NCI-H1694 (cell line): ENCODE measurements around the gene RUFY1.
A peak's percentile ranks its signal among the peaks of the same experiment; 100 is the strongest.
"Not testable (repeated sequence)": the region's sequence is repeated elsewhere in the genome, so short reads cannot be mapped to it uniquely, and the experiment has no call there.

ENCODE experiments used
- DNase-seq: peaks from one replicate; lab custom pipeline; 2025; lab: John Stamatoyannopoulos, UW

Gene RUFY1

DNA sequence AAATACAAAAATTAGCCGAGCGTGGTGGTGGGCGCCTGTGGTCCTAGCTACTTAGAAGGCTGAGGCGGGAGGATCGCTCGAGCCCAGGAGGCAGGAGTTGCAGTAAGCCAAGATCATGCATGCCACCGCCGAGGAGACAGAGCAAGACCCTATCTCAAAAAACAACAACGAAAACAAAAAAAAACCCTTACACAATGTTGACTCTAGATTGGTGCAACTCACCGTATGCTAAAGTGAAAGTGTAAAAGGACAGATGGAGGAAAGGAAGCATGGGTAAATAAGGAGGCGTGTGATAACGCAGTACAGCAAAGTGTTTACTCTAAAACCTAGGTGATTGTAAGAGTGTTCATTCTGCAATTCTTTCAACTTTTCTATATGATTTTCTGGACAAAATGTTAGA, 15.9 kb upstream of the RUFY1 start:
- DNase-seq = peak; percentile 29

DNA sequence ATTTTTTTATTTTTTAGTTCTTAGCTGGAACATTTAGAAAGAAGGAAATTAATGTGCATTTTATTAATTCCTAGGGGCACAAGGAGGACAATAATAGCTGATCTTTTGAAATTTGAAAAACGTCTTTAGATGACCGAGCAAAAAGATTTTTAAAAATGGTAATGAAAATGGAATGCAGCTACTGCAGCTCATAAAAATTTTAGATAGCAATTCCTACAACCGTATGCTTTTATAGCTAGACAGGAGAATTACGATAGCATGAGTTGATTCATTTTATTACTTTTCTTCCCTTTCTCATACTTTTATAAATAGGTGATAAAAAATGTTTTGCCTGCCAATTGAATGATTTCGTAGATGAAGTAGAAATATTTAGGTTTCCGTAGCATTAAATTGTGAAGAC, 13.7 kb upstream of the RUFY1 start:
- DNase-seq = no peak

DNA sequence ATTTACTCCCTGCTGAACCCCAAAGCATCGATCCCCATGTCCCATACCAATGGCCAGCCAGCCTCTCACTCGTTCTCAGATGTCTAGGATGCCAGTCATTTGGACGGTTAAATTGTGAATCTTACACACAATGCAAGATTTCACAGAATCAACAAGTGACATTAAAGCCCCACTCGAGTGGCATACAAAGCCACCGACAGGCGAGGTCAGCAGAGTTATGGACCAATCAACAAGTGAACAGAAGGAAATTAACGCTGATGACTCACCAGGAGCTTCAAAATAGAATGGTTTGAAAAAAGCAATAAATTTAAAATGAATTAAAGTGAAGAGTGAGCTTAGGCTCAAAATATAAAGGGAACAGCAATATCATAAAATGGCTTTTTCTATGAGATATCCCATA, 8.2 kb upstream of the RUFY1 start:
- DNase-seq = no peak

DNA sequence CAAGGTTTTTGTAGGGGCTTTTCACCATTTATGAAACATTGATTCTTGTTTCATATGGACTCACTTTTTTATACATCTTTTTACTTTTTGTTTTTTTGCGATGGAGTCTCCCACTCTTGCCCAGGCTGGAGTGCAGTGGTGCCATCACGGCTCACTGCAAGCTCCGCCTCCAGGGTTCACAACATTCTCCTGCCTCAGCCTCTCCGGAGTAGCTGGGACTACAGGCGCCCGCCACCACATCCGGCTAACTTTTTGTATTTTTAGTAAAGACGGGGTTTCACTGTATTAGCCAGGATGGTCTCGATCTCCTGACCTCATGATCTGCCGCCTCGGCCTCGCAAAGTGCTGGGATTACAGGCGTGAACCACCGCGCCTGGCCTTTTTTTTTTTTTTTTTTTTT, 7.1 kb upstream of the RUFY1 start:
- DNase-seq = not testable (repeated sequence)

DNA sequence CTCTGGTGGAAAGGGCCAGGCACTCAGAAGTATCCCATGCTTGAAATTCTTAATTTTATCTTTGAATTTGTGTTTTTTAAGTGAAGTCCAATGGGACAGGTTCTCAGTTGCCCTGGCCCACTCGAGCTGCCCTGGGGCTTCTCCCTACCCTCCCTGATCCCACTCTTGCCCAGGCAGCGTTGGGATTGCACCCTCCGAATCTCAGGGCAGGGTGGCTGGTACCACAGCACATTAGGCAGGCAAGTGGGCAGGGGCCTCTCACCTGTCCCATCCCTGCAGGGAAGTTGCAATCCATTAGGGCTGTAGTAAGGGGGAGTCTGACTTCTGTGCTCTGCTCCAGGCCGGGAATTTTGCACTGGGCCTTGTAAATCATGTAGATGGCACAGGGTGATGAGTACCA, 2.7 kb downstream of the RUFY1 start:
- DNase-seq = no peak

DNA sequence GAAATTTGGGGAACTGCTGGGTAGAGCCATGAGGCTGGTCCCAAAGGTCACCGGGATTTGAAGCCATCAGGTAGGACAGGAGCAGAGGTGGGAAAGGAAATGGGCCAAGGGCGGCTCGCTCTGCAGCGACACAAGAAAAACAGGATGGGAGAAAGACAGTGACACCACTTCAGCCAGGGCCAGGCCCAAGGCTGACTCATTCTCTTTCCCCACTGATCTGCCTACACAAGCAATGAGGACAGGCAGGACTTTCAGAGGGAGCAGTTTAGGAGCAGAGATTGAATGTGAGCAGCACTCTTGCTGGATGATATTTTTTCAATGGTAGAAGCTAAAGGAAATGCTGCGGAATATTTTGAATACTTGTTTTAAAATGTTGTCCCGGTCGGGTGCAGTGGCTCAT, 3.5 kb downstream of the RUFY1 start:
- DNase-seq = no peak

DNA sequence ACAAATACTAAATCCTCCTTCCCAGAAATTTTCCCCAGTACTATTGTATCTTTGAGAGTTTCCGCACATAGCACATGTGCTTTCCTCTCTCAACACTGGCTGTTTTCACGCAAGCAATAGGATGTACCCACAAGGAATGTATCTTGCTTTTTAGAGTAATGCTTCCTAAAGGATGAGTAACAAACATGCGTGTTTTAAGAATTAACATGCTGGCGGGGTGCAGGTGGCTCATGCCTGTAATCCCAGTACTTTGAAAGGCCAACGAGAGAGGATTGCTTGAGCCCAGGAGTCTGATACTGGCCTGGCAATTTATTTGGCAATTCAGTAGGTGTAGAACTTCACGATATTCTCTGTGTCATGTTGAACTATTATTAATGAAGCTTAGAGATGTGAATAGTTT, 4.6 kb downstream of the RUFY1 start:
- DNase-seq = no peak

DNA sequence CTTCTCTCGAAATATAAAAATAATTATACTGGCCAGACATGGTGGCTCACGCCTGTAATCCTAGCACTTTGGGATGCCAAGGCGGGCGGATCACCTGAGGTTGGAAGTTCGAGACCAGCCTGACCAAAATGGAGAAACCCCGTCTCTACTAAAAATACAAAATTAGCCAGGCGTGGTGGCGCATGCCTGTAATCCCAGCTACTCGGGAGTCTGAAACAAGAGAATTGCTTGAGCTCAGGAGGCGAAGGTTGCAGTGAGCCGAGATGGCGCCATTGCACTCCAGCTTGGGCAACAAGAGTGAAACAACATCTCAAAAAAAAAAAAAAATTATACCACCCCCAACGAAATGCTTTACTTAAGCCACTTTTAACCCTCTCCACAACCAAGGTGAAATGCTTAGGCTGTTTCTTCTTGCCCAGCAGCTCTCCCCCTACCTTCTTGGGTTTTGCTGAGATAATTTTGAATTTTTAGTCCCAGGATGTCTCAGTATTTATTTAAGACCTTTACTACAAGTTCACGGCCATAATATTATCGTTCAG, 8.0 kb downstream of the RUFY1 start:
- not testable (repeated sequence) for DNase-seq

DNA sequence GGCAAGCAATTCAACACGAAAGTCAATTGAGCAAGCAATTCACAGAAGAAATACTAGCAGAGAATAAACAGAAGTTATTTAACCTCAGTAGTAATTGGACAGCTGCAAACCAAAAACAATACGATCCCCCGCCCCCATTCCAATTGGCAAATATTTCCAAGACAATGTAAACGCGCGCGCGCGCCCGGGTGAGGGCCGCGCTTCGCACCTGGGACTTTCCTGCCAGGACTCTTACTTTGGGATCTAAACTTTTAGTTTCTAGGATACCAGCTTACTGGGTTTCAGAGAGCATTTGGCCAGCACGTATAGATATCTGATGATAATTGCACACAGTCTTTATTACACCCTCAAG, 8.6 kb downstream of the RUFY1 start:
- DNase-seq = no peak

DNA sequence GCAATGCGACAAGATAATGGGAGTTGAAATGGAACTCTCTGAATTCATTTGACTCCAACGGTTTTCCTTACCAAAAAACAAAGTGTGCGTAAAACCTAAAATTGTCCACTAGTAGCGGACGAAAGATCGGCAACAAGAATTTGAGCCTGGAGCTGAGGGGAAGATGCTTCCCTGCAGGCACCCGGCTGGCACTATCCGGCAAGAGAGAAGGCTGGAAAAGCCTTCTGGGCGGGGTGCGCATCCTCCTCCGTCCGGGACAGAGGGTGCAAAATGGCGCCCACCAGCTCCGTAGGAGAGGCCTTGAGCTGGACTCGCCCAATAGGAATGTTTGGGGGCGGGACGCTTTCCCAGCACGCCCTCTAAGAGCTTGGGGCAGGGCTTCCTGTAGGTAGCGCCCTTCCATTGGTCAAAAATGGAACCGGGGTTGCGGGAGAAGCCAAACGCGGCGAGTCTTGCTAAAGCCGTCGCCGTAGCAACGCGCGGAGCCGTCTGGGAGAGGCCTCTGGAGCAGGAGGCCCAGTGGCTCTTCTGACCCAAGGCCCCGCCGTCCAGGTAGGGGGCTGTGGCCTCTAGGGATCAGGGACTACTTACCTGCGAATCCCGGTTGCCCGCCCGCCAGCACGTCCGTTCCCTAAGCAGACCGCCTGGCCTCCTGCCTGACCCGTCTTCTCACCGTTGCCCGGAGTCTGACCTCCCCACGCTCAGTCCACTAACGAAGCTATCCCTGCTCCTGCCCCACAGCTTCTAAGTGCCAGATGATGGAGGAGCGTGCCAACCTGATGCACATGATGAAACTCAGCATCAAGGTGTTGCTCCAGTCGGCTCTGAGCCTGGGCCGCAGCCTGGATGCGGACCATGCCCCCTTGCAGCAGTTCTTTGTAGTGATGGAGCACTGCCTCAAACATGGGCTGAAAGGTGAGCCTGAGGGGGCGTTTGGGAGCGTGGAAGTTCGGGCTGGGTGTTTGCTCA, 9.2 kb downstream of the RUFY1 start:
- peak; percentile 94 for DNase-seq

DNA sequence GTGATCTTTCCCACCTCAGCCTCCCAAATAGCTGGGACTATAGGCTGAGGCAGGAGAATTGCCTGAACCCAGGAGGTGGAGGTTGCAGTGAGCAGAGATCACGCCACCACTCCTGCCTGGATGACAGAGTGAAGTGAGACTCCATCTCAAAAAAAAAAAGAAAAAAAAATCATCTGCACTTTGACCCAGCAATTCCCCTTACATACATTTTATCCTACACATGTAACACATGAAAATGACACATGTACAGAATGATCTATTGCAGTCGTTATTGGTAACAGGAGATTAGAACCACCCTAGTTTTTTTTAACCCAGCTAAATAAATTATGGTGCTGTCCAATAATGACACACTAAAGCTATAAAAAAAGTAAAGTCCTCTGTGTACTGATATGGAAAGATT, 14.2 kb downstream of the RUFY1 start:
- DNase-seq = no peak

DNA sequence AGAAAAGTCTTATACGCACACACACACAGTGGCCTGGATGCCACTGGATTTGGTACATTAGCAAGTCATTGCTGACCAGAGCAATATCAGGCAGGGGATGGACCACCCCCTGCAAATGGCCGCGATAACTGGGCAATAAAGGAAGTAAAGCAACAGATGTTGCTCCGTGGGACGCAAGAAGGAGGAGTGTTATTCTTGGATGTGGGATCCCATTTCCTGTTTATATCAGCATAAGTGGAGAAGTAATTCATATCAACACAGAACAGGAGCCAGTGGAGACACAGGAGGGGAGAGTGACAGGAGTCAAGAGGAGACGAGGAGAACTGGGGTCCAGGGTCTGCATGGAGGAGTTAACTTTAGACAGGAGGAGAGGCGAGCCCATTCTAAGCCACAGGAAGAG, 18.4 kb downstream of the RUFY1 start:
- no peak for DNase-seq

DNA sequence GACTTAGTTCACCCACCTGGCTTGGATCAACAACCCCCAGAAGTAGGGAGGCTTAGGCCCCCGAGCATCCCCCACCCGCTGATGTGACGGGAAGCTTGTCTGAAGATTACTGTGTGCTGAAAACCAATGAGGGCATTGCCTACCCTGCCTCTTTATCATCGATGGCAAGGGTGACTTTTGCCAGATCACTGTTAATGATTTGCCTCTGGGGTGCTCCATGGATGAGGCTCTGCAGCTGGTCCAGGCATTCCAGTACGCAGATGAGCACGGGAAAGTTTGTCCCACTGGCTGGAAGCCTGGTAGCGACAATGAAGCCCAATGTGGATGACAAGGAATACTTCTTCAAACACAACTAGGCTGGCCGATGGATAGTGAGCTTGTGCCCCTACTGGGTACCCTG, 22.0 kb downstream of the RUFY1 start:
- no peak for DNase-seq

DNA sequence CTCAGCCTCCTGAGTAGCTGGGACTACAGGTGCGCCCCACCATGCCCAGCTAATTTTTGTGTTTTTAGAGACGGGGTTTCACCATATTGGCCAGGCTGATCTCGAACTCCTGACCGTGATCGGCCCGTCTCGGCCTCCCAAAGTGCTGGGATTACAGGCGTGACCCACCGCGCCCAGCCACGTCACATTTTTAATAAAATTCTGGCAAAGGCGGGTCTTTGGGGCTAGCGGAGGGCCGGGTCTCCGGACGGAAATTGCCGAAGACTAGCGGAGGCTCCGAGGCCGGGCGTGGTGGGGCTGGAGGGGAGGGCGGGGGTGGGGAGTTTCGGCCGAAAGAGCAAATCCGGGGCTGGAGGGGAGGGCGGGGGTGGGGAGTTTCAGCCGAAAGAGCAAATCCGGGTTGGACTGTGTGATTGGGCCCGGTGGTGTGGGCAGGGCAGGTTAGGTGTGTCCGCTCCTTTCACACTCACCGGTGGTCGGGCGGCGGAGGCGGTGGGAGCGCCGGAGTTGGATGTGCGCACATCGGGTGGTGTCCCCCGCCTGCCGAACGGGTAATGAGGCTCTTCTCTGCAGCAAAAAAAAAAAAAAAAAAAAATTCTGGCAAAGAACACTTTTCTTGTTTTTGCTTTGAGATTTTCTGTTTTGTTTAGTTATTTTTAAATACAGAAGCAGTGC, 27.1 kb downstream of the RUFY1 start:
- no peak for DNase-seq

DNA sequence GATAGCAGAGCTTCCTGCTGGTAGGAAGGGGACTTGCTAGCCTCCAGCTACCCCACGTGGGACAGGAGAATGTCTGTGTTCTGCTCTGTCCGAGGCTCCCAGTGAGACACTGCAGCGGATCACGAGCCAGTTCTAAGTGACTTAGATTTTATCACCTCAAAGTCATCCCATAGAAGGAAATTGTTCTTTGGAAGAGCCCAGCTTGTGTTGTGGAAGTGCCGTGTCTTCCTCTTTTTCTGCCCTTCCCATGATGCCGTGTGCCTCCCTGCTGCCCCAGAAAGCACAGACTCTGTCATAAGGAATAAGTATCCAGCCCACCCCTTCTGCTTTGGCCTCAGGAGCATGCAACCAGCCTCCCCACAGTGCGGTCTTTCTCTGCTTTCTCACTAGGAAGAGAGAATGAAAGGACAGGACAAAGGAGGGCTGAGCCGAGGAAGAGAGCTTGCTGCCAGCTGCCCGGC, 35.6 kb downstream of the RUFY1 start:
- no peak for DNase-seq

DNA sequence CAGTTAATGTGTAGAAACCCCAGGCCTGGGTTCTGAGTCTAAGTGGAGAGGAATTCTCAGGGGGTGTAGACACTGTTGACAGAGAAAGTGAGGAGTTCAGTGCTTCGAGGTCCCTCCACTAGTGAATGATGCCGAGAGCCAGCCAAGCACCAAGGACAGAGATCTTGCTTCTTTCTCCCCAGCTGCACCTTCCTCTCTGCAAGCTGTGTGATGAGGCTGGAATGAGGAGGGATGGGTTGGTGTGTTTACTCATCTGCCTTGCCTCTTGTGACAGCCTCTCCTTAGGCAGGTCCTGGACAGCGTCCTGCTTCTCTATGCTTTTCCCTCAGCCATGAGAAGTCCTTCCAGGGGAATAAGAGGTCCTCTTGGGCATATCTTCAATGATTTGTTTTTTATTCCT, 37.8 kb downstream of the RUFY1 start:
- DNase-seq = no peak

DNA sequence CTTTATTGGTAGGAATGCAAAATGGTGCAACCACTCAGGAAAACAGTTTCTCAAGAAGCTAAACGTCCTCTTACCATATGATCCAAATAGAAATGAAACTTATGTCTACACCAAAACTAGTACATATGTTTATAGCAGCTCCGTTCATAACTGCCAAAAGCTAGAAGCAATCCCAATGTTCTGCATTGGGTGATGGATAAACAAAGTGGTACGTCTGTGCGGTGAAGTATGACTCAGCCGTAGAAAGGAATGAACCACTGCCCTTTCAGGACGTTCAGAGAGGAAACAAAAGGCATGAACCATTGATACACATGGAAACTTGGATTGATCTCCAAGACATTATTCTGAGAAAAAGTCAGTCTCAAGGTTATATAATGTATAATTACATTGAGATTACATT, 45.6 kb downstream of the RUFY1 start:
- no peak for DNase-seq

DNA sequence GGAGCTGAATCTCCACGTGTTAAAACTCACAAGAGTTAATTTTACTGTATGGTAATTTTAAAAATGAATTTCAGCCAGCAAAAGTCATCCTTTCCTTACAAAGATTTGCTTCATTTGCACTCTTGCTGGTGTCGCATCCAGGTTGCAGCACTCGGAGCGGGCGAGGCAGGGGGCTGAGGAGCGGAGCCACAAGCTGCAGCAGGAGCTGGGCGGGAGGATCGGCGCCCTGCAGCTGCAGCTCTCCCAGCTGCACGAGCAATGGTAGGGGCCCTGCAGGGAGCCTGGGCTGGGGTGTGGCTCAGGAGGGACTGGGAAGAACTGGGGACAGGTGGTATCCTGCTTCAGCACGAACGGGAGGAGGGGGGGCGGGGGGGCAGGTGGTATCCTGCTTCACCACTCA, 46.1 kb downstream of the RUFY1 start:
- DNase-seq = no peak

DNA sequence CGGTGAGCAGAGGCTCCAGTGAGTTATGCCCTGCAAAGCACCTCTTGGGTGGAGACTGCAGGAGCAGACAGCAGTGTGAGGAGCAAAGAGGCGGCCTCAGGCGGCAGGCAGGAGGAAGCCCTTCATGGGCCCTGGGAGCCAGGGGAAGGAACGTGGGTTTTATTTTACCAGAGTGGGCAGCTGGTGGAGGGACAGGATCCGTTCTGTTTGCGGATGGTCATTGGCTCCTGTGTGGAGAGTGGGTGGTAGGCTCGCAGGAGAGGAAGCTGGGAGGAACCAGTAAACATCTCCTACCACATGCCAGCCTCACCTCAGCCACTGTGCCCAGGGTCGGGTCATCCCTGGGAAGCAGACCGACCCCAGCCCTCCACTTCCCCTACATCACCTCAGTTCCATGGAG, 48.7 kb downstream of the RUFY1 start:
- DNase-seq = no peak

DNA sequence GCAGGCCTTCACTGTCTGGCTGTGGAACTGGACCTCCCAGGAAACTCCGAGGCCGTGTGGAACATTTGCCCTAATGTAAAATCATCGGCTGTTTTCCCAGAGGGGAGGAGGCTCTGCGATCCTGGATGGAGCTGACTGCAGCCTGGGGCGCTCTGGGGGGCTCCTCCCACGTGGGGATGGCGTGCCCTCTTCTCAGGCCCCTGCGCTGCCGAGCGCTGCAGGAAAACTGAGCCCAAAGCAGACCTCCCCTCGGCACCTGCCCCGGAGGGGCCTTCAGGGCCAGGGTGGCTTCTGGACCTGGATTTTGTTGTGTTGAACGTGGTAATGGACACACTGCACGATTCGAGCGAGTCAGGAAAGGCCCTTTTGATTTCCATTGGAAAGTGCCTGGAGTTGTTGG, 49.2 kb downstream of the RUFY1 start:
- DNase-seq = no peak

DNA sequence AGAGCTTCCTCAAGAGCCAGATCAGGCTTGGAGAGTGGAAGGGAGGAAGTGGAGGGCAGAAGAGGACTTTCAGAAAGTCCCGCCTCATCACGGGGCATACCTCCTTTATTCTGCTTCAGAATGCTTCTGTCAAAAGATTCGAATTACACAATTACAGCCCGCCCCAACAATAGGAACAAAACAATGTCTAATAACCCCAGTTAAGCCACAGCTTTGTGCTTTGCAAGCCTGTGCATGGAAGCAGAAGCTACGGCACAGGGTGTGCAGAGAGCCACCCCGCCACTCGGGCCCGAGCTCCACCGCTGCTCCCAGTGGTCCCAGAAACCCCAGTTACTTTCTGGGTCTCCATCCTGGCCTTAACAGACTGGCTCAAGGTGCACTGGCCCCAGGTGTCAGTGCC, 49.6 kb downstream of the RUFY1 start:
- no peak for DNase-seq

DNA sequence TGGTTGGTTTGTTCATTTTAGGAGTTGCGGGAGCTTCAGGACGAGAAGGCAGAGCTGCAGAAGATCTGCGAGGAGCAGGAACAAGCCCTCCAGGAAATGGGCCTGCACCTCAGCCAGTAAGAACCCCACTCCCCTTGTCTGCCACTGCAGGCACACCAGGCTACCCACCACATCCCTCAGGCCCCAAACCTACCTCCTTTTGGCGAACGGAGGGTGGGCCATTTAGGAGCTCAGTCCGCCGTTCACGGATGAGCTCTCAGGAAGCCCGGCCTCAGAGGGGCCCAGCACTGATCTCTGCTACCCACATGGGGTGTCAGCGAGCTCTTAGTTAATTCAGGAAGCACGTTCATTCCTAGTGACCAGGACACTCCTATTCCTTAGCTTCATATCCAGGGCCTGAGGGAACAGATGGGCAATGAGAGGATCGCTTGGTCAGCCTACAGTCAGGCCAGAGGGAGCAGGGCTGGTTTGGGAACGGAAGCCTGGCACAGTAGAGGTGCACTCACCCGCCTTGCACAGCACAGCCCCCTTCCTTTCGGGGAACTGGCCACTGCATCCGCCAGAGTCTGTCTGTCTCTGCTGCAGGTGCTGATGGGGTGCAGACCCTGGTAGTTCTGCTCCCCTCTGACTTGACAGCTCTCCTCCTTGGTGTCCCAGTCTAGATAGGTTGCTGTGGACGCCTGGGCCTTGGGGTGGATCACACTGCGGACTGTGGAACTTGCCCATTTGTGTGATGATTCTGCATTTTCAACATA, 51.7 kb downstream of the RUFY1 start:
- DNase-seq = no peak

DNA sequence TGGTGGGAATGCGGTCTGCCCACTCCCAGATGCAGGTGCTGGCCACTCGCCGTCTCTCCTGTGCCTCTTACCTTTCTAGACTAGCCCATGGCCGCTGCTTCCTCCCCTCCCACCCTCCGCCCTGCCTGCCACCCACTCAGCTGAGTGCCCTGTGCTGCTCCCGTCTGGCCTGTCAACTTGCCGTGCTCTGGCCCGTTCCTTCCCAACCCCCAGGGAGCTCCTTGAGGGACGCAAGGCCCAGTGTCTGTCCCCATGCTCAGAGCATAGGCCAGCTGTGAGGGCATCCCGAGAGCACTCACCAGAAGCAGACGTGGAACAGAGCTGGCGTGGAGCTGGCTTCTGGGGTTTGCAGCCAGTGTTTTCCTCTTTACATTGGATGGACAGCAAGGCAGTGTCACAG, 53.0 kb downstream of the RUFY1 start:
- no peak for DNase-seq
